ENCODE results near the gene NOX1.
A peak's percentile ranks its signal among the peaks of the same experiment; 100 is the strongest.
"Not testable (repeated sequence)": the region's sequence is repeated elsewhere in the genome, so short reads cannot be mapped to it uniquely, and the experiment has no call there.

Gene NOX1

GRCh38 chrX:100819837-100820666 is 54.1 kb downstream of the NOX1 start, which contains the start of gene CSTF2:
Gene CSTF2, plus strand, starts transcription at chrX:100820391. Its CDS starts 26 bp downstream, at chrX:100820417.
- Histone ChIP-seq H3K27ac (peak within 1 kb of the TSS in 1 of 2 donors; percentile 23), H3K4me3 (peak within 1 kb of the TSS; percentile 74)
- TF ChIP-seq CTCF (IDR thresholded peaks at IDR 0.05): no peak
- peak; percentile 82 for DNase-seq (ENCODE audit: low spot score)

GRCh38 chrX:100819534-100819836 is 54.7 kb downstream of the NOX1 start:
- no peak for TF ChIP-seq CTCF (IDR thresholded peaks at IDR 0.05)
- H3K4me3 ChIP-seq: peak overlapping the region; percentile 74
- H3K27ac ChIP-seq: peak overlapping the region in 1 of 2 donors; percentile 23
- DNase-seq (ENCODE audit: low spot score): no peak

GRCh38 chrX:100817340-100817739 is 56.8 kb downstream of the NOX1 start:
- DNase-seq (ENCODE audit: low spot score): no peak
- Histone ChIP-seq H3K27ac (no peak overlapping the region), H3K4me3 (no peak overlapping the region)
- no peak for TF ChIP-seq CTCF (IDR thresholded peaks at IDR 0.05)

- Histone ChIP-seq H3K27ac (no peak overlapping the region), H3K4me3 (no peak overlapping the region)
- DNase-seq (ENCODE audit: low spot score): no peak
- no peak for TF ChIP-seq CTCF (IDR thresholded peaks at IDR 0.05)
Observed at GRCh38 chrX:100812216-100813158, 61.7 kb downstream of the NOX1 start.

- not testable (repeated sequence) for H3K27ac ChIP-seq; H3K4me3 ChIP-seq; DNase-seq (ENCODE audit: low spot score)
Observed at GRCh38 chrX:100808265-100808664, 65.9 kb downstream of the NOX1 start.

GRCh38 chrX:100804780-100805179 is 69.4 kb downstream of the NOX1 start:
- no peak overlapping the region for H3K27ac ChIP-seq
- no peak overlapping the region for H3K4me3 ChIP-seq
- no peak for DNase-seq (ENCODE audit: low spot score)
- TF ChIP-seq CTCF (IDR thresholded peaks at IDR 0.05): no peak

- no peak for TF ChIP-seq CTCF (IDR thresholded peaks at IDR 0.05)
- Histone ChIP-seq H3K27ac (no peak overlapping the region), H3K4me3 (no peak overlapping the region)
- no peak for DNase-seq (ENCODE audit: low spot score)
Observed at GRCh38 chrX:100802843-100803242, 71.3 kb downstream of the NOX1 start.

All from coronary artery (tissue), 2 donors.